Natural killer cell (primary cell): ENCODE data around the gene ATG3. TPM values are rescaled to one million over a fixed set of nuclear protein-coding genes. Genes with fewer than 3 reads are reported as not detected.
"Not testable (repeated sequence)": the region's sequence is repeated elsewhere in the genome, so short reads cannot be mapped to it uniquely, and the experiment has no call there.

ENCODE experiments used
- ATAC-seq, 3 donors: fragments of 150-1000 bp in 2 of 3; fragments of 200-7000 bp in 1 of 3; cut with Tn5 transposase; 1 replicate in 1 of 3; 2 replicates in 2 of 3; pipeline ENCODE4 v1.10.0; 2021; ENCODE audit warnings: mild to moderate bottlenecking in 2 of 3, moderate library complexity in 2 of 3
- DNase-seq, 2 donors: peaks; one replicate each; pipeline versions ENCODE4 v3.0.0 to v3.0.0-alpha.2; 2013 to 2021; ENCODE audit warnings: mixed read lengths in 1 of 2
- H3K27ac ChIP-seq: one replicate; pipeline ENCODE4 v1.5.1; 2013; ENCODE audit warnings: mild to moderate bottlenecking, low read length
- H3K27me3 ChIP-seq: one replicate; pipeline ENCODE4 v1.6.1; 2013; ENCODE audit warnings: low read length; ENCODE audit not compliant: control insufficient read depth, insufficient read depth
- H3K36me3 ChIP-seq: one replicate; pipeline ENCODE4 v1.6.1; 2013; ENCODE audit warnings: low read length; ENCODE audit not compliant: control insufficient read depth, insufficient read depth
- H3K4me1 ChIP-seq: one replicate; pipeline ENCODE4 v1.6.1; 2013; ENCODE audit warnings: low read length; ENCODE audit not compliant: control insufficient read depth, insufficient read depth
- H3K4me3 ChIP-seq: one replicate; pipeline ENCODE4 v1.5.1; 2013; ENCODE audit warnings: low read length
- H3K9me3 ChIP-seq: one replicate; pipeline ENCODE4 v1.6.1; 2013; ENCODE audit warnings: low read length; ENCODE audit not compliant: control insufficient read depth, insufficient read depth
- H3K27ac Mint-ChIP-seq, 2 donors: one replicate each; pipeline ENCODE4 v1.8.0; 2022; ENCODE audit warnings: mild to moderate bottlenecking in 2 of 2, mixed read lengths in 2 of 2, moderate library complexity in 1 of 2
- H3K27me3 Mint-ChIP-seq, 2 donors: one replicate each; pipeline ENCODE4 v1.8.0; 2022; ENCODE audit warnings: low read depth in 2 of 2, mixed read lengths in 2 of 2
- H3K36me3 Mint-ChIP-seq: one replicate; pipeline ENCODE4 v1.8.0; 2022; ENCODE audit warnings: mixed read lengths
- H3K4me1 Mint-ChIP-seq, 2 donors: one replicate each; pipeline ENCODE4 v1.8.0; 2022; ENCODE audit warnings: mixed read lengths in 2 of 2
- H3K4me3 Mint-ChIP-seq: one replicate; pipeline ENCODE4 v1.8.0; 2022; ENCODE audit warnings: mild to moderate bottlenecking, moderate library complexity, mixed read lengths
- H3K9me3 Mint-ChIP-seq, 2 donors: one replicate each; pipeline ENCODE4 v1.8.0; 2022; ENCODE audit warnings: mixed read lengths in 2 of 2
- CTCF ChIP-seq: fragments of 200-600 bp; IDR thresholded peaks from one replicate; pipeline ENCODE4 v1.8.0; 2022; ENCODE audit warnings: antibody characterized with exemption
- WGBS: methylation state at CpG from one replicate; pipeline ENCODE4 v1.1.7; 2013; ENCODE audit warnings: missing lambda C conversion rate; ENCODE audit not compliant: insufficient coverage; 5-methylcytosine and 5-hydroxymethylcytosine counted together
- intact Hi-C: fragments of 100-400 bp; cut with micrococcal nuclease; formaldehyde crosslinking; loops from one replicate; pipeline ENCODE4 v1.14.2; 2022
- total RNA-seq, 4 donors: library from RNA; stranded (reverse); fragments of 120-200 nt in 1 of 4; gene quantifications; one replicate each; pipeline versions ENCODE4 v1.2.3 to v1.2.4, GENCODE V29; 2013 to 2022

Gene ATG3
- total RNA-seq, 3 donors from 2014 or later (not counting 1 experiment from before 2014, with no cell fraction given), result 49.4 to 53.6 (median 52.0) TPM

GRCh38 chr3:112539825-112540650, 21.7 kb downstream of the ATG3 start:
- H3K27ac Mint-ChIP-seq, result no peak overlapping the region
- ATAC-seq, result no peak
- Histone ChIP-seq H3K36me3 (peaks cover 66% of the 10 kb centered on the region), H3K4me1 (no peaks in the 10 kb centered on the region), H3K4me3 (no peak overlapping the region), H3K9me3 (no peaks in the 10 kb centered on the region), H3K27me3 (no peaks in the 10 kb centered on the region), H3K27ac (peak overlapping the region; percentile 45)
- intact Hi-C loops, result no loop called here
- H3K36me3 Mint-ChIP-seq, result no peaks in the 10 kb centered on the region
- no peak for DNase-seq
- peaks cover 0 to 6% of the 10 kb centered on the region in 2 donors for H3K4me1 Mint-ChIP-seq
- no peaks in the 10 kb centered on the region for H3K9me3 Mint-ChIP-seq
- no peak for TF ChIP-seq CTCF
- H3K27me3 Mint-ChIP-seq, result no peaks in the 10 kb centered on the region
- 91% methylated on average over 1 of the region's 1 CpG for WGBS
- no peak overlapping the region for H3K4me3 Mint-ChIP-seq

GRCh38 chr3:112531358-112531781, 30.4 kb downstream of the ATG3 start:
- Histone ChIP-seq H3K36me3 (peaks cover 82% of the 10 kb centered on the region), H3K27me3 (no peaks in the 10 kb centered on the region), H3K27ac (no peak overlapping the region), H3K4me3 (no peak overlapping the region), H3K9me3 (no peaks in the 10 kb centered on the region), H3K4me1 (no peaks in the 10 kb centered on the region)
- TF ChIP-seq CTCF, result peak; percentile 84
- intact Hi-C loops, result loop anchor here (1.0 kb wide), 3 partner anchors 204 to 420 kb away; no protein-coding TSS in a partner anchor
- Mint-ChIP-seq H3K27me3 (no peaks in the 10 kb centered on the region), H3K4me3 (no peak overlapping the region), H3K4me1 (peaks cover 5% of the 10 kb centered on the region in 2 donors), H3K27ac (peak overlapping the region; percentile 6 to 53), H3K9me3 (no peaks in the 10 kb centered on the region), H3K36me3 (peaks cover 9% of the 10 kb centered on the region)
- ATAC-seq (peak in 1 of 3 donors; percentile 57), DNase-seq (peak in 1 of 2 donors; percentile 61)
- no CpG with 5 or more reads among the region's 1 CpG for WGBS

GRCh38 chr3:112530573-112530972, 31.2 kb downstream of the ATG3 start:
- no peaks in the 10 kb centered on the region for H3K9me3 Mint-ChIP-seq
- H3K4me1 Mint-ChIP-seq, result peaks cover 5% of the 10 kb centered on the region in 2 donors
- H3K27ac ChIP-seq, result no peak overlapping the region
- no peak overlapping the region for H3K4me3 Mint-ChIP-seq
- no peak overlapping the region for H3K27ac Mint-ChIP-seq
- TF ChIP-seq CTCF, result no peak
- DNase-seq (no peak), ATAC-seq (no peak)
- H3K9me3 ChIP-seq, result no peaks in the 10 kb centered on the region
- H3K27me3 Mint-ChIP-seq, result no peaks in the 10 kb centered on the region
- peaks cover 74% of the 10 kb centered on the region for H3K36me3 ChIP-seq
- no peaks in the 10 kb centered on the region for H3K27me3 ChIP-seq
- H3K36me3 Mint-ChIP-seq, result peaks cover 9% of the 10 kb centered on the region
- no peak overlapping the region for H3K4me3 ChIP-seq
- 95% methylated on average over 2 of the region's 3 CpGs for WGBS
- intact Hi-C loops, result no loop called here
- H3K4me1 ChIP-seq, result no peaks in the 10 kb centered on the region

GRCh38 chr3:112524127-112524526, 37.6 kb downstream of the ATG3 start:
- DNase-seq, H3K9me3 Mint-ChIP-seq, ATAC-seq, H3K9me3 ChIP-seq, H3K27me3 ChIP-seq, H3K36me3 Mint-ChIP-seq, H3K4me1 Mint-ChIP-seq, H3K27me3 Mint-ChIP-seq, H3K4me3 Mint-ChIP-seq, H3K4me3 ChIP-seq, H3K27ac ChIP-seq, H3K4me1 ChIP-seq, intact Hi-C loops: not testable (repeated sequence)
- peak overlapping the region in 1 of 2 donors; percentile 7 for H3K27ac Mint-ChIP-seq
- H3K36me3 ChIP-seq, result peaks cover 25% of the 10 kb centered on the region
- WGBS, result 92% methylated on average over 5 of the region's 6 CpGs
